H1 (cell line): ENCODE results near the gene DISC1. TPM values are rescaled to one million over a fixed set of nuclear protein-coding genes. Genes with fewer than 3 reads are reported as not detected.

Experiments
- BACH1 ChIP-seq: IDR thresholded peaks from 2 replicates; pipeline ENCODE4 v1.6.1; 2012; ENCODE audit warnings: low read length, improper control_type of control experiment
- CHD1 ChIP-seq: IDR thresholded peaks from 2 replicates; pipeline ENCODE4 v1.6.1; 2012; ENCODE audit warnings: low read depth, low read length, improper control_type of control experiment
- CTCF ChIP-seq, 3 experiments: IDR thresholded peaks; 1 replicate in 2 of 3; 2 replicates in 1 of 3; pipeline versions ENCODE4 v1.5.1 to v1.6.1; 2011; ENCODE audit warnings: low read length in 3 of 3, mild to moderate bottlenecking in 3 of 3, inconsistent platforms in 2 of 3, low read depth in 1 of 3, moderate library complexity in 1 of 3; ENCODE audit not compliant: insufficient read depth in 1 of 3; ENCODE audit errors: control extremely low read depth in 1 of 3
- EGR1 ChIP-seq: IDR thresholded peaks from 2 replicates; pipeline ENCODE4 v1.6.1; 2011; ENCODE audit warnings: low read depth, low read length, borderline replicate concordance
- POLR2A ChIP-seq, 2 experiments: IDR thresholded peaks; 1 replicate in 1 of 2; 2 replicates in 1 of 2; pipeline ENCODE4 v1.6.1; 2011; ENCODE audit warnings: low read depth in 2 of 2, low read length in 2 of 2, mild to moderate bottlenecking in 2 of 2; ENCODE audit errors: control extremely low read depth in 1 of 2
- RFX5 ChIP-seq: IDR thresholded peaks from 2 replicates; pipeline ENCODE4 v1.6.1; 2011; ENCODE audit warnings: low read depth, low read length, improper control_type of control experiment, borderline replicate concordance
- SIRT6 ChIP-seq: IDR thresholded peaks from one replicate; pipeline ENCODE4 v1.7.1; 2012; ENCODE audit warnings: low read length, inconsistent platforms
- SP1 ChIP-seq: IDR thresholded peaks from 2 replicates; pipeline ENCODE4 v1.6.1; 2011; ENCODE audit warnings: low read depth, low read length
- TAF1 ChIP-seq: IDR thresholded peaks from 2 replicates; pipeline ENCODE4 v1.6.1; 2011; ENCODE audit warnings: mild to moderate bottlenecking, low read depth, low read length
- YY1 ChIP-seq: IDR thresholded peaks from 2 replicates; pipeline ENCODE4 v1.6.1; 2011; ENCODE audit warnings: low read depth, mild to moderate bottlenecking, low read length
- polyA plus RNA-seq, 7 experiments: library from polyadenylated mRNA; depleted of rRNA in 3 of 7; stranded (reverse) in 5 of 7; unstranded in 2 of 7; fragments of >200 nt in 5 of 7; fragments of 200-250 nt in 2 of 7; gene quantifications; 1 replicate in 5 of 7; 2 replicates in 1 of 7; 4 replicates in 1 of 7; pipeline versions ENCODE4 v1.2.1 to v1.2.3, GENCODE V29; 2011 to 2013; ENCODE audit warnings: missing spikeins in 2 of 7, mixed read lengths in 2 of 7
- total RNA-seq: library from RNA; stranded (reverse); fragmentation: NEBNext Ultra II Directional; extraction: Animal tissue kit (Norgen Biotek cat#: 25700); gene quantifications from 2 replicates; pipeline ENCODE4 v1.2.1, GENCODE V29; 2021

The DISC1 gene
- total and polyA plus RNA-seq, 2 of the 8 experiments (the other 6 are each of a cell fraction or from before 2014, with no cell fraction given), result 1.1 to 3.5 TPM

- TF ChIP-seq CTCF (IDR thresholded peaks at IDR 0.05; ENCODE audit: control extremely low read depth in 1 of 3, insufficient read depth in 1 of 3, low read depth in 1 of 3, low read length in 3 of 3) (no peak), SIRT6 (no peak), TAF1 (no peak), RFX5 (no peak), EGR1 (no peak), YY1 (no peak), SP1 (no peak), BACH1 (no peak), CHD1 (no peak), POLR2A (IDR thresholded peaks at IDR 0.05; ENCODE audit: control extremely low read depth in 1 of 2, low read depth in 2 of 2, low read length in 2 of 2) (no peak)
These were observed 264.2 kb downstream of the DISC1 start (continued) for GRCh38 chr1:231890791-231891190.
